HG03575 (cell line): ENCODE results near the gene DNAH8.

Experiments
- ATAC-seq: cut with Tn5 transposase; IDR thresholded peaks from one replicate; pipeline ENCODE4 v1.9.1; 2021; ENCODE audit not compliant: unreplicated experiment, insufficient number of reproducible peaks, low FRiP score; ENCODE audit errors: extremely low read depth

The DNAH8 gene, protein sequence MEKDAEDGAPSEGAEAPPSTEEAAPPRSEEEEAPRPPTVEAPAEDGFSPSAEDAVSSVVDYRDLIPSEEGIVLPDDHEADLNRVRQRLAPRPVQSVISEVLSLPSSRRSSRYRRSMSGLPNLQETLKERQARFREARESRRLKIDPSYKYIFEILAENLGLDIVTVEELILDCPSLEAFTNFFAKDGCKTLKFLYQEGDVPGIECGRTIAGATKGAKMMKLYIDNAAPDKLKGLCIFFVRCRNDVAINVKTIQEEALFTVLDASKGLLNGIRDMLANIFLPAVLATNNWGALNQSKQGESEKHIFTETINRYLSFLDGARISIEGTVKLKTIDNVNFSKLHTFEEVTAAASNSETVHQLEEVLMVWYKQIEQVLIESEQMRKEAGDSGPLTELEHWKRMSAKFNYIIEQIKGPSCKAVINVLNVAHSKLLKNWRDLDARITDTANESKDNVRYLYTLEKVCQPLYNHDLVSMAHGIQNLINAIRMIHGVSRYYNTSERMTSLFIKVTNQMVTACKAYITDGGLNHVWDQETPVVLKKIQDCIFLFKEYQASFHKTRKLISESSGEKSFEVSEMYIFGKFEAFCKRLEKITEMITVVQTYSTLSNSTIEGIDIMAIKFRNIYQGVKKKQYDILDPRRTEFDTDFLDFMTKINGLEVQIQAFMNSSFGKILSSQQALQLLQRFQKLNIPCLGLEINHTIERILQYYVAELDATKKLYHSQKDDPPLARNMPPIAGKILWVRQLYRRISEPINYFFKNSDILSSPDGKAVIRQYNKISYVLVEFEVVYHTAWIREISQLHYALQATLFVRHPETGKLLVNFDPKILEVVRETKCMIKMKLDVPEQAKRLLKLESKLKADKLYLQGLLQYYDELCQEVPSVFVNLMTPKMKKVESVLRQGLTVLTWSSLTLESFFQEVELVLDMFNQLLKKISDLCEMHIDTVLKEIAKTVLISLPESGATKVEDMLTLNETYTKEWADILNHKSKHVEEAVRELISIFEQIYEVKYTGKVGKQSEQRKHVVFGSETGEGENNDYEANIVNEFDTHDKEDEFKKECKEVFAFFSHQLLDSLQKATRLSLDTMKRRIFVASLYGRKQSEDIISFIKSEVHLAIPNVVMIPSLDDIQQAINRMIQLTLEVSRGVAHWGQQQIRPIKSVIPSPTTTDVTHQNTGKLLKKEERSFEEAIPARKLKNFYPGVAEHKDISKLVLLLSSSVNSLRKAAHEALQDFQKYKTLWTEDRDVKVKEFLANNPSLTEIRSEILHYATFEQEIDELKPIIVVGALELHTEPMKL (N-terminal part only)

DNA sequence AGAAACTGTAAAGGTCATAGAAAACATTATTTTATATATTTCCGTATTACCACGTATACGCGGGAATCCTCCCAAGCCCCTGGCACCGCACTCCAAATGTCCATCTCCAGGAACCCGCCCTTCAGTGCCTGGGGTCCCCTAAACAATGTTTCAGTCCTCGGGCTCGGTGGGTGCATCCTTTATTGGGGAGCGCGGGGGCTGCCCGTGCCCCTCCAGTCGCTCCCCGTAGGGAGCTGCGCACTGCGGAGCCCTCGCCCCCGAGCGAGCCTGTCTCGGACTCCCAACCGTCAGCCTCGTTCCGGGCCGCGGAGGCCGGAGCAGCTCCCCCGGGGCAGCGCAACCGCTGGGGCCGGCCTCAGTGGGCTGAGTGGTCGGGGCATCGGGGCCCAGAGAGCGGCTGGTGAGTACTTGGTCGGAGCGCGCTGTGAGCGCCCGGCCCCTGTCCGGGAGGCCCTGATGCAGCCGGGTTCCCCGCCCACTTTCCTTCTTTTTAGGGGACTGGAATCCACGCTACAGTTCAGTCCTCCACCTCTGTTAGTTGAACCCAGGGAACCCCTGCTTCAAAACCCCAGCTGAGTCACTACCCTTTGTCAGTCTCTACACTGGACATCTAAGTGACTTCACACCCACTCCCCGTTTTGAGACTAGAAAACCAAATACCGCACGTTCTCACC is at the start of gene DNAH8:
TSS of gene DNAH8 (plus strand) at position 296 of the 674 bp plus-strand sequence. CDS start 7,499 bp downstream, outside the sequence.
- no peak for ATAC-seq

DNA sequence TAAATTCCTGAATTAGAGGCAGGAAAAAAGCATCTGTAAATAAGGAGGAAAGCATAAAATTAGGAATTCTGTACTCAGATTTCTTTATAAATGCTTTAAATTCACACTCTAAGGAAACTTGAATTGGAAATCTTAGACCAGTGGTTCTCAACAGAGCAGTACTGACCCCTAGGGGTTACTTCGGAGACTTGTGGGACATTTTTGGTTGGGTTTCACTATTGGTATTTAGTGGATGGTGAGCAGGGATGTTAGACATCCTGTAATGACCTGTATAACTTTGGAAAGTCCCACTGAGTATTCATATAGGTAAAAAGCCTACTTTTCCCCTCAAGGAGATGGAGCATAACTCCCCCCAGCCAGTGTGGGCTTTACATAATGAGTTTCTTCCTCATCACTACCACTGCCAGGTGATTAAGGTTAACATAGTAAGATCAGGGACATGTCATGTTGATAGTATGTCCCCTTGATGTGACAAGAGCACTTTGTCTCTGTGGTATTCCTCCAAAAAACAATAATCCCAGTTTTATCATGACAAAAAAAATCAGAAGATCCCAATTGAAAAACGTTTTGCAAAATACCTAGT is 43.1 kb upstream of the DNAH8 start:
- ATAC-seq: peak; percentile 72

DNA sequence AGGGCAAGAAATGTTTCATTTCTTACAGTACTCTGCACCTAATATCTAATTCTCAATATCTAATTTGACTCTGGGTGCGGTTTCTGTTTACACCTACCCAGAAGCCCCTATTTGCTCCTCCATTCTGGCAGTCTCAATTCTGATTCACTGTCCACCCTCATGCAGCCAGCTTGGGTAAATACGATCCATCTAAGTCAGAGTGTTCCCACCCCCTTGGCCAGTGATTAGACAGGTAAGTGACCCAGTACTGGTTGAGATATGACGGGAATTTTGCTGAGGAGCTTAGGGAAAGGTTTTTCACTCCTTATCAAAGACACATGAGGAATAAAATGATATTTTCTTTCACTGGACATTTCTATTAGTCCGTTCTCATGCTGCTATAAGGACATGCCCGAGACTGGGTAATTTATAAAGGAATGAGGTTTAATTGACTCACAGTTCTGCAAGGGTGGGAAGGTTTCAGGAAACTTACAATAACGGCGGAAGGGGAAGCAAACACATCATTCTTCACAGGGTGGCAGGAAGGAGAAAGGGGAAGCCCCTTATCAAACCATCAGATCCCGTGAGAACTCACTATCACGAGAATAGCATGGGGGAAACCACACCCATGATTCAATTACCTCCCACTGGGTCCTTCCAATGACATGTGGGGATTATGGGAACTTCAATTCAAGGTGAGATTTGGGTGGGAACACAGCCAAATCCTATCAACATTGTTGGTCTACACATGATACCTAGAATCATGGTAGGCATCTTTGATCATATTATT is 41.5 kb upstream of the DNAH8 start:
- no peak for ATAC-seq

DNA sequence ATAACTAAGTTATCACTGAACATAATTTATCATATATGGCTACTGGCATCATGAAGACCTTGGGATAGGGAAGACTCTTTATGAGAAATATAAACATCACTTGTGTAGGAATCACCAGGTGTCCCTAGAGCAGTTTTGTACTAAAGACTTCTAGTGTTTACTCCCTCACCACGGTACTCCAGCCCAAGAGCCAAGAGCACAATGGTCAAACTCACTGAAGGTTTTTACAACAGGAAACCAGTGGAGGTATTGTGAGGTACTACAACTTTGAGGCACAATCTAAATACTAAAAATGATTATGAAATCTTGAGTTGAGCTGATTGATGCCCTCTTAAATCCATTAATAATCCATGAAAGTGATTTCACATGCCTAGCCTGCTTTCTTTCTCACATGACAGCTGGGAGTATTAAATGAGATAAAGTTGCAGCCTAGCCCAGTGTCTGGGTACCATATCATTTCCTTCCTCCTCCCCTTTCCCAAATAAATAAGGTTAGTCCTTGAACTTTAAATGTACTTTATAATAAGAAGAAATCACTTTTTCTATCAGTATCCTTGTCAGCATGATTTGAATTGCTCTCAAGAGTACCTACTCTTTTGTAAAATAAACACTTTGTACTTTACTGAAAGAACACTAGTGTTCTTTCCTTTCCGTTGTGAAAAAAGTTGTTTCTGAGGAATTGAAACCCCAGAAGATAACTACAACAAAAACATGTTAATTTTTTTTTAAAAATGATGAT is 38.7 kb upstream of the DNAH8 start:
- ATAC-seq: no peak

DNA sequence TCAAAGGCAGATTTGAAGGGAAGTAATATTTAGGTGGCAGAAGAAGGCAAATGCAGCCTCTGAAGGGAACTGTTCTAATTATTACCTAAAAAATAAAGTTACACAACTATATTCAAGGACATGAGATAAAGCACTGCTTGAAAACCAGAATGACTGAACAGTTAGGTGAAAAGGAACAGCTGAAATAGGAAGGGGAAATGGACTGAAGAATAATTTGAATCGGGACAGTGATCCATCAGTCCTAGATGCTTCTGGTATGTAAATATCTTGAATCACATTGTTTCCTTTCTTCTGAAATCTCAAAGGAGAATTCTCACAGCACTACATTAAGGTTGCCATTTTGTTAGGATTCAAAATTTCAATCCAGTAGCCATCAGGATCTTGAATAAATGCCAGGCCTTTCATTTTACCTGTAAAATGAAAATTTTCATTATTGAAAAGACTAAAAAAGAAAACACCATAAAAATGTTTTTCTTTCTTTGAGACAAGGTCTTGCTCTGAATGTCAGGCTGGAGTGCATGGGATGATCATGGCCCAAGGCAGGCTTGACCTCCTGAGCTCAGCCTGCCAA is 38.1 kb upstream of the DNAH8 start:
- no peak for ATAC-seq

DNA sequence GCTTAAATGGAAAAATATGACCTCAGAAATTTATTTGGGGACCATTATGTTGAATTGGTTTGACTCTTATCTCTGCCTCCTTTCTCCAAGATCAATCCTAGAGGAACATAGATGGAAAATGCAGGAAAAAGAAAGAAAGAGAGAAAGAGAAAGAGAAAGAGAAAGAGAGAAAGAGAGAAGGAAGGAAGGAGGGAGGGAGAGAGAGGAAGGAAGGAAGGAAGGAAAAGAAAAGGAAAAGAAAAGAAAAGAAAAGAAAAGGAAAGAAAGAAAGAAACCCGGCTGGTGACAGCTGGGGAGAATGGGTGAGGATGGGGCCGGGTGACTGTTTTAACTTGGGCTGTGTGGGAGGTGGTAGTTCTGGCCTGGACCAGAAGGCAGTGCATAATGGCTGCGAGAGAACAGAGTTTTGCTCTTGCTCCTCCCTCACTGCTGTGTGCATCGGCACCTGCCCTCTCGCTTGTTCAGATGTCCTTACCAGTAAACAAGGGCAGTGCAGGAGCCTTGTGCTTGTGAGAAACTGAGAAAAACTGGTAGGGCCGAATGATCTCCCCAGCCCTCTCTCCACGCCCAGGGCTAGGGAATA is 36.8 kb upstream of the DNAH8 start:
- ATAC-seq: no peak

DNA sequence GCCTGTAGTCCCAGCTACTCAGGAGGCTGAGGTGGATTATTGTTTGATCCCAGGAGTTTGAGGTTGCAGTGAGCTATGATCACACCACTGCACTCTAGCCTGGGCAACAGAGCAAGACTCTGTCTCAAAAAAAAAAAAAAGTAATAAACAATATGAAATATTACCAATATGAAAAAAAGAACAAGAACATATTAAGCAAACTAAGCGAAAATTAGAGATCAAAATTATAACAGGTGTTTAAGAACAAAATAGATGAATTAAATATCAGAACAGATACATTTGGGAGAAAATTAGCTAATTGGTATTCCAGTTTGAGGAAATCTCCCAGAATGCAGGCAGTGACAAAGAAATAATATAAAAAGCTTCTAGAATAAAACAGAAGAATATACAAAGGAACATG is 35.4 kb upstream of the DNAH8 start:
- ATAC-seq: no peak

DNA sequence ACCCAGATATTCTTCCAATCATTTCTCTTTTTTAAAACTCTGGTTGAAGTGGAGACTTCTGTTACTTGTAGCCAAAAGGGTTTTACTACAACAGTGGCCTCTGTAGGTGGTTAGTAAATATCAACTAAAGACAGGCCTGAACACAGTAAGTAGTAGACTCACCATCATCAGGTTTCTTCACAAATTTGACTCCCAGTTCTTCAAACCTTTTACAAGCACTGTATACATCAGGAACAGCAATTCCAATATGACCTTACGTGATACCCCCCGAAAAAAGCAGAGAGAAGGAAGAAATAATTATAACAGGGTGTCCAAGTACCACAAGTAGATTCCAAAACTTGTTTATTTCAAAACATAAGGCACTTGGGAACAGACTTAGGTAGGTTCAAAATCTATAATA is 33.3 kb upstream of the DNAH8 start:
- no peak for ATAC-seq

DNA sequence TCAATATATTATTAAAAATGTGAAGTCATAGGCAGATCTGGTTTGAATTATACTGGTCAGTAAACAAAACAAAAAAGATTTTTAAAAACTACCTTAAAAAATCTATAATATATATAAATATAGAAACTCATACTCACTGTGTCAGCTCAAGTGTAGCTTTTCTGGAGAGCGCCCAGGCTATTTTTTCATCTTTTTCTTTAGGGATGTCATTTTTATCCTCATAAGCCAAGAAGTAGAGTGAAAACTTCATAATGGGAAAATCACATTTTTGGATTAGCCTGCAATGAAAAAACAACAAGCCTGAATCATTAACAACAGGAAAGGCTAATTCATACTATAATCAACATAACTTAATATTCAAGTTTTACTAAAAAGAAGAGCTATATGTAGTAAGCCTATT is 30.9 kb upstream of the DNAH8 start:
- ATAC-seq: no peak

DNA sequence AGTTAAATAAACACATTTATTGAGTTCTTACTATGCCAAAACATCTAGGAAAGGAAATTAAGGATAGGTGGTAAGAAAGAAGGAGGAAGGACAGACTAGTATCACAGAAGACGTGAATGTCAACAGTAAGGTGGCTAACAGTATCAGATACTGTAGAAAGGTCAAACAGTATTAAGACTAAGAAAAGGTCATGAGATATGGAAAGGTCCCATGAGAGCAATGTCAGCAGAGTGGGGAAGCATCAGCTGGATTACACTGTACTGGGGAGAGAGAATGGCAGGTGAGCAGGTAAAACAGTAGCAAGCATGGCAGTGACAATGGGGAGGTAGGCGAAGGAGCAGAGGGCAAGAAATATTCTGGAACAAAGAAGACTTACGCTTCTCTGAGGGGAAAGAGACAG is 30.2 kb upstream of the DNAH8 start:
- no peak for ATAC-seq

DNA sequence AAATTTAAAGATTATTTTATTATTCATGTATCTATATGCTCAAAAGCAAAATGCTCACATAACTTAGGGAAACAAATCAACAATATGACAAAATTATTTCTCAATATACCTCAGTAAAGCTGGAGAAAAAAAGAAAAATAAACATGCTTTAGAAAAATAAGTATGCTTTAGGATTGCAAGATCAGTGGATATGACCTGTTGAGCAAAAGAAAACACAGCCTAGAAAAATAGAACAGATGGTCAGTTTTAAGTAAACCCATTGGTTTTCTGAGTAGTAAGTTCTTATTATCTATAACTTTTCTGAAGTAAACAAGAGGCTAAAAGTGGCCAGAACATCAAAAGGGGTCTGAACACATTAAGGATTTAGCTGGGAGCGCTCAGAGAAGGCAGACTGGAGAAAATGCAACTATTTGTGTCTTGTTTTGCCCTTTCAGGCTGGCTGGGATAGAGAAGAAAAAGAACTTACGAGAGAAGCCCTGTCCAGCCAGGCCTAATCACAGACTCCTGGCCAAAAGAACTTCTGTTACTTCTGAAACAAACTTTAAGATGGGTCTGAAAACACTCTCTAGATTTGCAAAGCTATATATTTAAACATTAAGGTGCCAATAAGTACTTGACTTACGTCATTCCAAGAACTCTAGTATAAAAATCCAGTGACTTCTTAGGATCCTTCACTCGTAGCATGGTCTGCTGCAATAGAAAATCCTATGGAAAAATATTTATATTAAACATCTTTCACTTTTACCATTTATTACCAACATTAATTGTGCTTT is 28.7 kb upstream of the DNAH8 start:
- ATAC-seq: no peak

DNA sequence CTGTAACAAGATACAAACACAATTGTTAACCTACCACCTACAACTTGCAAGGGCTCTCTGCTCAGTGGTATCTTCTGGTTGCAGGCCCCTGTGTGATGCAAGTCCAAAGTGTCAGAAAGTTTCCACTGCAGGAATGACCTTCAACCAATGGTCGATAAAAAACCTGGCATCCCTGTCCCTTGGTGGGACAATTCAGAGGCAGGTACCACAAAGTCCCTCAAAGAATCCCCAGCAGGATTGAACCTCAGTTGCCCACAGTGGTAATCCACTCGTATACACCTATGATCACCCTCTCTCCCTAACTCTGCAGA is 28.1 kb upstream of the DNAH8 start:
- no peak for ATAC-seq

DNA sequence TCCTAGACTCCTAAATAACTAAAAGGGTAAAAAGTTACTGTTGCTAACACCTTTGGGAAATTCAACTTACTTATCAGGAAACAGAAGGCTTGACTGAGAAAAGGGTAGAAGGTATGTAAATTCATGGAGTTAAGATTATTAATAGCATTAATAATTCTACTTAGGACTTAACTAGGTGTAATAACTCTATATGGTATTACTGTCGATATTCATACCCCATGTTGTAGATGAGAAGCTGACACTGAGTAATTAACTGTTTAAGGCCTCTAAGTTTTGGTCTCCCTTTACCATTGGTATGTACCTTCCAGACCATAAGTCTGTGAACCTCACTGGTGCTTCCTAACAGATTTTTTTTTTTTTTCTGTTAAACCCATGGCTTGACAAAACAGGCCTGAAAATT is 27.6 kb upstream of the DNAH8 start:
- no peak for ATAC-seq

DNA sequence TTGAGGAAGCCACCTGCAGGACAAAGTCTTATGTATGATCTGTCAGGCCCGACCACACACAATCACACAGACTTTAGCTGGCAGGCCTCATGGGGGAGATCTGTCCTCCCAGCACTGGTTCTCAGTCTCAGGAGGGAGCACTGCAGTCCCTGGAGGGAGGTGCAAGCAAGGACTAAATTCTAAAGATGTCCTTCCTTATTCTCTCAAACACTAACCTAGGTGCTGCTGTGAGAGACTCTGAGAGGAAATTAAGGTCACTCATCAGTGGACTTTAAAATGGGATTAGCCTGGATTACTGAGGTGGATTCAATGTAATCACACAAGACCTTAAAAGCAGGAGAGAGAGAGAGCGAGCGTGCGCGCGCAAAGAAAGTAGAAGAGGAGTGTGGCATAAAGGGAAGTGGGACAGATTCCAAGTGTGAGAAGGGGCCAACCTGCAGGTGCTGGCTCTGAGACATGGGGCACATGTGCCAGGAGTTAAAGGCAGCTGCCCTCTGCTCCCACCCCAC is 26.5 kb upstream of the DNAH8 start:
- ATAC-seq: no peak

DNA sequence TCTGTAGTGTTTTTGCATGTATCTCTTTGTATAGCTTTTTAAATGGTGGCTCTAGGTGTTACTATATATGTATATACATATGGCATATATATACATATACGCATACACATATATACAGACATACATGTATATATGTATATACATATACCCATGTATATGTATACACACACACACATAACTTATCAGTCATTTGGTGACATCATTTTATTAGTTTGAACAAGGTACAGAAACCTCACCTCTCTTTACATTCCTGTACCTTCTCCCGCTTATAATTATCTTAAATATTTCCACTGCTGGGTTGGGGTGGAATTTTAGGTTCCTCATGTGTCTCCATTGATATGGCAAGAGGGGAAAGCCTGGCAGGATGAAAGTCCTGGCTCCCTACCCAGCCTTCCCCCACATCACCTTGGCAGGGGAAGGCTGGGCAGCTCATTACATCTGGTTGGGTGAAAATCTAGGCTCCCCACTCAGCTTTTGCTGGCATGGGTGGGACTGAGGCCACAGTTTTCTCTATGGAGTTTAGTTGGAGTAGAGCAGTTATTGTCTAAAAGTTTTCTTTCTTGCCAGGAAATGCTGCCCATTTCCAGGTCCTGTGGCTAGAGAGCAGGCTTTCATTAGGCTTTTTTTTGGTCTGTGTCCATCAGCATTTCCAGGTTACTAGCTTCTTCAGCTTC is 19.7 kb upstream of the DNAH8 start:
- no peak for ATAC-seq
